Mesothelial cell of epicardium (in vitro differentiated cells): ENCODE measurements around the gene PCGF2. TPM values are rescaled to one million over a fixed set of nuclear protein-coding genes. Genes with fewer than 3 reads are reported as not detected.

Source experiments
- DNase-seq, 2 experiments: peaks; one replicate each; pipeline ENCODE4 v3.0.0; 2021; ENCODE audit warnings: low spot score in 2 of 2; ENCODE audit not compliant: unreplicated experiment in 2 of 2
- H3K27ac Mint-ChIP-seq: 2 replicates; pipeline ENCODE4 v1.8.0; 2021; ENCODE audit warnings: mixed read lengths
- H3K27me3 Mint-ChIP-seq: 2 replicates; pipeline ENCODE4 v1.8.0; 2021; ENCODE audit warnings: low read depth, mixed read lengths
- H3K36me3 Mint-ChIP-seq: 2 replicates; pipeline ENCODE4 v1.8.0; 2021; ENCODE audit warnings: mixed read lengths
- H3K4me1 Mint-ChIP-seq: 2 replicates; pipeline ENCODE4 v1.8.0; 2021; ENCODE audit warnings: mixed read lengths
- H3K4me3 Mint-ChIP-seq: 2 replicates; pipeline ENCODE4 v1.8.0; 2021; ENCODE audit warnings: mild to moderate bottlenecking, moderate library complexity, mixed read lengths
- H3K9me3 Mint-ChIP-seq: 2 replicates; pipeline ENCODE4 v1.8.0; 2021; ENCODE audit warnings: mixed read lengths
- CTCF ChIP-seq: fragments of 200-600 bp; sonication (generic); IDR thresholded peaks from one replicate; pipeline ENCODE4 v1.5.0; 2021; ENCODE audit warnings: antibody characterized with exemption; ENCODE audit not compliant: unreplicated experiment
- total RNA-seq: library from RNA; stranded (reverse); gene quantifications from 3 replicates; pipeline ENCODE4 v1.2.1, GENCODE V29; 2021

The PCGF2 gene
- total RNA-seq, 1 donor from 2014 or later = 83.3 TPM

DNA sequence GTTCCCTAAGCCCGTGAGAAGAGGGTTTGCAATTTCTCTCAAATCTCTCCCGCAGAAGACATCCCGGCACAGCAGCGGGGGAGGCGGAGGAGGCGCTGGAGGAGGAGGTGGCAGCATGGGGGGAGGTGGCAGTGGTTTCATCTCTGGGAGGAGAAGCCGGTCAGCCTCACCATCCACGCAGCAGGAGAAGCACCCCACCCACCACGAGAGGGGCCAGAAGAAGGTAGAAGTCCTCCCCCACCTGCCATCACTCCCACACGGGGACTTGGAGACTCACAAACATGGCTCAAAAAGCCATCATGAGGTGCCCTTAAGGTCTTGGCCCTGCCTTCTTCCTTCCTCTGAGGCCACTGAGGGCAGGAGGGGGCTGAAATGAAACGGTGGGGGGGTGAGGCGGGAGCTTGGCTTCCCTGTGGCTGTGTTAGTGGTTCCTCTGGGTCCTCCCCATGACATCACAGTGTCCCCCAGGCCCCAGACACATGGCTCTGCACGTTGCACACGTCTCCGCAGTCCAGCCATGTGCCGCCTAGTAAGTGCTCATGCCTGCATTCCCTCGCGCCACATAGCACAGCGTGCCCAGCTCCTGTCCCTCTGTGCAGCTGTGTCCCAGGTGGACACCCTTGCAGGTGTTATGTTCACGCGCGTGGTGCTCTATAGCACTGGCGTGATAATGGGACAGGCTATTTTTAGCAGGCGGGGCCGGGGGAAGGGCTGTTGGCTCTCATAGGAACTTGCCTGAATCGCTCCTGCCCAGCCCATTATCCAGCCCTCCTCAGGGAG is 36.2 kb downstream of the PCGF2 start:
- no peaks in the 10 kb centered on the region for H3K9me3 Mint-ChIP-seq
- no peak overlapping the region for H3K27ac Mint-ChIP-seq
- H3K4me3 Mint-ChIP-seq = no peak overlapping the region
- TF ChIP-seq CTCF = no peak
- peaks cover 18% of the 10 kb centered on the region for H3K36me3 Mint-ChIP-seq
- peaks cover 6% of the 10 kb centered on the region for H3K4me1 Mint-ChIP-seq
- no peak for DNase-seq
- no peaks in the 10 kb centered on the region for H3K27me3 Mint-ChIP-seq

DNA sequence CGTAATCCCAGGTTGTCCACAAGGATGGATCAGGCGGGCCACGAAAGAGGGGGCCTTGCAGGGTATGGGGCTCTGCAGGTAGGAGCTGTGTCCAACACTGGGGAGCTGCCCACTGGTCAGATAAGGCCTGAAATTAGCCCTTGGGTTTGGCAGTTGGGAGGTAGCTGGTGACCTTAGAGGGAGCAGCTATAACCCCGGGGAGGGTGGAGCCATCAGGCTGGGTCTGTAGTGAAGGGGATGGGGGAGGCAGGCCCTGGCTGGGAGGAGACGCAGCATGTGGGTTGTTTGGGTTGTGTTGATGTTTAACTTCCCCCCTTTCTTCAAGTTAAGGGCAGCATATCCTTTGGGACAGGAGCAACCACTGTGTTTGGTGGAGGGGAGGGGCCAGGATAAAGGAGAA is 37.2 kb downstream of the PCGF2 start:
- peaks cover 16% of the 10 kb centered on the region for H3K4me1 Mint-ChIP-seq
- TF ChIP-seq CTCF = no peak
- no peak overlapping the region for H3K27ac Mint-ChIP-seq
- H3K36me3 Mint-ChIP-seq = peaks cover 18% of the 10 kb centered on the region
- H3K9me3 Mint-ChIP-seq = no peaks in the 10 kb centered on the region
- no peak overlapping the region for H3K4me3 Mint-ChIP-seq
- no peak for DNase-seq
- H3K27me3 Mint-ChIP-seq = no peaks in the 10 kb centered on the region

- peaks cover 16% of the 10 kb centered on the region for H3K36me3 Mint-ChIP-seq
- TF ChIP-seq CTCF = no peak
- no peak overlapping the region for H3K4me3 Mint-ChIP-seq
- peaks cover 18% of the 10 kb centered on the region for H3K4me1 Mint-ChIP-seq
- no peaks in the 10 kb centered on the region for H3K27me3 Mint-ChIP-seq
- DNase-seq = no peak
- H3K9me3 Mint-ChIP-seq = no peaks in the 10 kb centered on the region
- no peak overlapping the region for H3K27ac Mint-ChIP-seq
Observed at GRCh38 chr17:38710604-38710962, 37.6 kb downstream of the PCGF2 start.

GRCh38 chr17:38709864-38710603 is 38.1 kb downstream of the PCGF2 start:
- Mint-ChIP-seq H3K9me3 (no peaks in the 10 kb centered on the region), H3K4me1 (peaks cover 18% of the 10 kb centered on the region), H3K27me3 (no peaks in the 10 kb centered on the region), H3K27ac (peak overlapping the region; percentile 2), H3K4me3 (no peak overlapping the region), H3K36me3 (peaks cover 16% of the 10 kb centered on the region)
- no peak for TF ChIP-seq CTCF
- DNase-seq = no peak

- Mint-ChIP-seq H3K27ac (no peak overlapping the region), H3K4me3 (no peak overlapping the region), H3K27me3 (no peaks in the 10 kb centered on the region), H3K4me1 (peaks cover 22% of the 10 kb centered on the region), H3K9me3 (no peaks in the 10 kb centered on the region), H3K36me3 (peaks cover 16% of the 10 kb centered on the region)
- no peak for DNase-seq
- no peak for TF ChIP-seq CTCF
Observed at GRCh38 chr17:38709104-38709820, 38.9 kb downstream of the PCGF2 start.
